Measurements from ENCODE around the gene TTC22. TPM values are rescaled to one million over a fixed set of nuclear protein-coding genes. Genes with fewer than 3 reads are reported as not detected.

Gene TTC22
- total RNA-seq, 1 donor from 2014 or later = not detected

DNA sequence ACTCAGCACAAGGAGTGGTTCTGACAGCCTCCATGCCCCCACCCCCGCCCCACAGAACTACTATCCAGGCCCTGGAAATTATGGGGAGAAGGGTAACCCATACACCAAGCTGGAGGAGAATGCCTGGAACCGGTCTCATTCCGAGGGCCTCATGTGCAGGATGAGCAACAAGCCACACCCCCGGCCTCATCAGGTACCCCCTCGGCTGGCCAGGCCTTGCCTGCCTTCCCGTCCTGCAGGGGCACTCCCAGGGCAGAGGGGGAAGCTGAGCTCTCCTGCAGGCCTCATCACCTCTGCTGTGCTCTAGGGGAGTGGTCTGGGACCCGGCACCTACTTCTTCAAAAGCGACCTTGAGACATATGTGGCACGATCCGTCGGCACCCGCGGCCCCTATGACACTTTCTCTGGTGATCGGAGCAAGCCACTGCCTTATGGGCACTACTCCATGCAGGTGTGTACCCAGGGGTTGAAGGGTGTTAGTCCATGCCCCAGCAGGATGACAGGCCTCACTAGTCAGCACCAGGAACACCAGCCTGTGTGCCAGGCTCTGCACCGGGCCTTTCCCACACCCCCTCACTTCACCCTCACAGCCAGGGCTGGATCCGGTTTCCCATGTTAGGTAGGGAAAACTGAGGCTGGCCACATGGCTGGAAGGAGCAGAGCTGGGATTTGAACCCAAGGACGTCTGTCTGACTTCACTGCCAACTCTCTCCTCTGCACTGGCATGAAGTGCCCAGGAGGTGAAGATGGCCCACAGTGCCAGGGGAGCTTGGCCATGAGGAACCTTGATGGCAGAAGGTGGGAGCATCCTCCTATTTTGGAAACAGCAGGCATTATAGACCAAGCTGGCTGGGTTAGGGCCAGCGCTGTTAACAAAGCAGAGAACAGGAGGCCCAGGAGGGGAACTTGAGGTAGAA is 10.9 kb upstream of the TTC22 start:
- no peak for DNase-seq (ENCODE audit: low spot score)
- no peak overlapping the region for H3K27ac Mint-ChIP-seq

DNA sequence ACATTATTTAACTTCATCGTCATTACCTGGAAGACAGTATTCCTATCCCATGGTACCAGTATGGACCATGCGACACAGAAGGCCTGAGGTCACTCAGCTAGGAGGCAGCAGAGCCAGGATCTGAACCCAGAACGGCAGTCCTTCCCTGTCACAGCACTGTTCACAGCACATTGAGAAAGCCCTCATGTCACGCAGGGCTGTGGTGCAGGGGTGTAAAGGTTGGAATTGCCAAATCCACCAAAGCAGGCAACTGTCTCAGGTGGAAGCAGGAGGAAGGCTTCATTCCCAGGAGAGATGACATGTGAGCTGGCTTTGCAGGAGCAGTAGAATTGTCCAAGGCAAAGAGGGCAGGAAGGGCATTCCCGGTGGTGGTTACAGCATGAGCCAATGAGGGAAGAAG is 9.9 kb upstream of the TTC22 start:
- Histone ChIP-seq H3K9me3 (ENCODE audit: low read depth) (no peaks in the 10 kb centered on the region), H3F3A (ENCODE audit: low read depth) (peaks cover 5% of the 10 kb centered on the region), H3K79me2 (ENCODE audit: low read depth) (no peaks in the 10 kb centered on the region), H3K4me2 (no peak overlapping the region), H3K4me3 (no peak overlapping the region), H3K36me3 (no peaks in the 10 kb centered on the region), H2AFZ (replicated peaks) (no peak overlapping the region), H3K4me1 (peaks cover 12% of the 10 kb centered on the region), H4K20me1 (ENCODE audit: low read depth) (peaks cover 4% of the 10 kb centered on the region), H3K27ac (no peak overlapping the region), H3K27me3 (peaks cover 9% of the 10 kb centered on the region), H3K9ac (no peak overlapping the region)
- peak overlapping the region; percentile 3 for H3K4me3 Mint-ChIP-seq
- TF ChIP-seq EZH2phosphoT487 (IDR thresholded peaks at IDR 0.05) = no peak
- H3K36me3 Mint-ChIP-seq = no peaks in the 10 kb centered on the region
- H3K9me3 Mint-ChIP-seq = no peaks in the 10 kb centered on the region
- DNase-seq (ENCODE audit: low spot score) = no peak
- peaks cover 19% of the 10 kb centered on the region for H3K4me1 Mint-ChIP-seq
- H3K27ac Mint-ChIP-seq = peak overlapping the region; percentile 22
- peaks cover 4% of the 10 kb centered on the region for H3K27me3 Mint-ChIP-seq (ENCODE audit: insufficient read depth, low read depth)

More for the DNA sequence above, 10.9 kb upstream of the TTC22 start:
- peaks cover 12% of the 10 kb centered on the region for H3K4me1 ChIP-seq
- H3K4me1 Mint-ChIP-seq = peaks cover 19% of the 10 kb centered on the region
- no peak overlapping the region for H3K4me3 ChIP-seq
- peaks cover 9% of the 10 kb centered on the region for H3K27me3 ChIP-seq
- peaks cover 4% of the 10 kb centered on the region for H4K20me1 ChIP-seq (ENCODE audit: low read depth)
- no peak overlapping the region for H3K4me3 Mint-ChIP-seq
- no peak overlapping the region for H3K9ac ChIP-seq
- no peaks in the 10 kb centered on the region for H3K9me3 Mint-ChIP-seq
- no peaks in the 10 kb centered on the region for H3K9me3 ChIP-seq (ENCODE audit: low read depth)
- no peaks in the 10 kb centered on the region for H3K36me3 ChIP-seq
- no peaks in the 10 kb centered on the region for H3K36me3 Mint-ChIP-seq
- H2AFZ ChIP-seq (replicated peaks) = no peak overlapping the region
- no peak overlapping the region for H3K4me2 ChIP-seq
- no peak overlapping the region for H3K27ac ChIP-seq
- H3K27me3 Mint-ChIP-seq (ENCODE audit: insufficient read depth, low read depth) = peaks cover 2% of the 10 kb centered on the region
- H3K79me2 ChIP-seq (ENCODE audit: low read depth) = no peaks in the 10 kb centered on the region
- TF ChIP-seq EZH2phosphoT487 (IDR thresholded peaks at IDR 0.05) = no peak
- TF ChIP-seq EZH2 (IDR thresholded peaks at IDR 0.05) = no peak
- TF ChIP-seq, protein P1, sequence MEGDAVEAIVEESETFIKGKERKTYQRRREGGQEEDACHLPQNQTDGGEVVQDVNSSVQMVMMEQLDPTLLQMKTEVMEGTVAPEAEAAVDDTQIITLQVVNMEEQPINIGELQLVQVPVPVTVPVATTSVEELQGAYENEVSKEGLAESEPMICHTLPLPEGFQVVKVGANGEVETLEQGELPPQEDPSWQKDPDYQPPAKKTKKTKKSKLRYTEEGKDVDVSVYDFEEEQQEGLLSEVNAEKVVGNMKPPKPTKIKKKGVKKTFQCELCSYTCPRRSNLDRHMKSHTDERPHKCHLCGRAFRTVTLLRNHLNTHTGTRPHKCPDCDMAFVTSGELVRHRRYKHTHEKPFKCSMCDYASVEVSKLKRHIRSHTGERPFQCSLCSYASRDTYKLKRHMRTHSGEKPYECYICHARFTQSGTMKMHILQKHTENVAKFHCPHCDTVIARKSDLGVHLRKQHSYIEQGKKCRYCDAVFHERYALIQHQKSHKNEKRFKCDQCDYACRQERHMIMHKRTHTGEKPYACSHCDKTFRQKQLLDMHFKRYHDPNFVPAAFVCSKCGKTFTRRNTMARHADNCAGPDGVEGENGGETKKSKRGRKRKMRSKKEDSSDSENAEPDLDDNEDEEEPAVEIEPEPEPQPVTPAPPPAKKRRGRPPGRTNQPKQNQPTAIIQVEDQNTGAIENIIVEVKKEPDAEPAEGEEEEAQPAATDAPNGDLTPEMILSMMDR (IDR thresholded peaks at IDR 0.05) = no peak
- peaks cover 5% of the 10 kb centered on the region for H3F3A ChIP-seq (ENCODE audit: low read depth)

DNA sequence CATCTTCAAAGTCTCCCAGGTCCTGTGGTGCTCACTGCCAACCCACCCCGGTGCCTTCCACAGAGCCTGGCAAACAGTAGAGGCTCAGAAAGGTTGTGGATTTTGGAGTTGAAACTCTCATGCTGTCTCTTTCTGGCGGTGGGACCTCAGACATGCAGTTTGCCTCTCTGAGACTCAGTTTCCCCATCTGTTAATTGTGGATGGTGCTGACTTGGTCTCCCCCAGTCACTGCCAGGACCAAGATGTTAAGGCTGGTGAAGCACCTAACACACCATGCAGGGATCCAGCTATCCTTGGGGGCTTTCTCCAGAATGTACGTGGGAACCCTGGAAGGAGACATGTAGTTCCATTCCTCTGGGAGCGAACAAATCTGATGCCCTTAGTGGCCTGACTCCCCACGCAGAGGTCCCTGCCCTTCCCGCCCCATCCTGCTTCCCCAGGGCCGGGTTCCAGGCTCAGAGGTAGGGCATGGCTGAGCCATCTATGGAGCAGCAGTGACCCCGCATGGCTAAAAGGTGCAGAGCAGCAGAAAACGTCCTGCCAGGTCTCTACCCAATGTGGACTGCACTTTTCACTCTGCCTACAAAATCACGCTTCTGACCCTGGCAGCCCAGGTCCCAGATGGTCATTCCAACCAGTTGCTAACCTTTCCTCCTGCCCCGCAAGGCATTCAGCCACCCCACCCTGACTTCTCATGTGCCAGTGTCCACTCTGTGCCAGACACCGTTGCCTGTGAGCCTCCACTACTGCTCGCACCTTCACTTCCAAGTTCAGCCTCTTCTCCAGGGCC is 9.2 kb upstream of the TTC22 start:
- H3K36me3 Mint-ChIP-seq = no peaks in the 10 kb centered on the region
- TF ChIP-seq EZH2 (IDR thresholded peaks at IDR 0.05) = no peak
- TF ChIP-seq, protein P1 (IDR thresholded peaks at IDR 0.05) = peak; percentile 87
- no peak for TF ChIP-seq EZH2phosphoT487 (IDR thresholded peaks at IDR 0.05)
- peaks cover 4% of the 10 kb centered on the region for H4K20me1 ChIP-seq (ENCODE audit: low read depth)
- no peak overlapping the region for H3K4me2 ChIP-seq
- DNase-seq (ENCODE audit: low spot score) = peak; percentile 81
- H3K9me3 Mint-ChIP-seq = no peaks in the 10 kb centered on the region
- no peaks in the 10 kb centered on the region for H3K36me3 ChIP-seq
- peak overlapping the region; percentile 34 for H3K27ac Mint-ChIP-seq
- H3K4me3 ChIP-seq = no peak overlapping the region
- no peaks in the 10 kb centered on the region for H3K9me3 ChIP-seq (ENCODE audit: low read depth)
- H3K4me3 Mint-ChIP-seq = no peak overlapping the region
- peaks cover 4% of the 10 kb centered on the region for H3K27me3 Mint-ChIP-seq (ENCODE audit: insufficient read depth, low read depth)
- H3K79me2 ChIP-seq (ENCODE audit: low read depth) = no peaks in the 10 kb centered on the region
- H3K27ac ChIP-seq = no peak overlapping the region
- peaks cover 9% of the 10 kb centered on the region for H3K27me3 ChIP-seq
- no peak overlapping the region for H2AFZ ChIP-seq (replicated peaks)
- peaks cover 5% of the 10 kb centered on the region for H3F3A ChIP-seq (ENCODE audit: low read depth)
- H3K4me1 Mint-ChIP-seq = peaks cover 17% of the 10 kb centered on the region
- H3K4me1 ChIP-seq = peaks cover 12% of the 10 kb centered on the region
- no peak overlapping the region for H3K9ac ChIP-seq

Measured in neural progenitor cell (in vitro differentiated cells).